ENCODE results near the gene GBX1. TPM values are rescaled to one million over a fixed set of nuclear protein-coding genes. Genes with fewer than 3 reads are reported as not detected.

Gene GBX1
- total RNA-seq, 1 donor from 2014 or later: 2.4 TPM

GRCh38 chr7:151137076-151137675, 30.3 kb downstream of the GBX1 start:
- H3K4me3 Mint-ChIP-seq: no peak overlapping the region
- no peaks in the 10 kb centered on the region for H3K9me3 Mint-ChIP-seq
- TF ChIP-seq CTCF (conservative IDR thresholded peaks at IDR 0.05): no peak
- H3K27ac Mint-ChIP-seq (ENCODE audit: unreplicated experiment): no peak overlapping the region
- H3K27me3 Mint-ChIP-seq (ENCODE audit: low read depth): no peaks in the 10 kb centered on the region
- no peak for DNase-seq (ENCODE audit: low read depth, low spot score)
- peaks cover 6% of the 10 kb centered on the region for H3K36me3 Mint-ChIP-seq (ENCODE audit: low read depth)
- peaks cover 28% of the 10 kb centered on the region for H3K4me1 Mint-ChIP-seq

GRCh38 chr7:151135866-151136843, 31.3 kb downstream of the GBX1 start:
- H3K4me1 Mint-ChIP-seq: peaks cover 17% of the 10 kb centered on the region
- TF ChIP-seq CTCF (conservative IDR thresholded peaks at IDR 0.05): no peak
- DNase-seq (ENCODE audit: low read depth, low spot score): no peak
- no peaks in the 10 kb centered on the region for H3K27me3 Mint-ChIP-seq (ENCODE audit: low read depth)
- peak overlapping the region; percentile 4 for H3K4me3 Mint-ChIP-seq
- H3K36me3 Mint-ChIP-seq (ENCODE audit: low read depth): peaks cover 6% of the 10 kb centered on the region
- peak overlapping the region; percentile 19 for H3K27ac Mint-ChIP-seq (ENCODE audit: unreplicated experiment)
- H3K9me3 Mint-ChIP-seq: no peaks in the 10 kb centered on the region

GRCh38 chr7:151135525-151135845, 32.0 kb downstream of the GBX1 start:
- H3K4me3 Mint-ChIP-seq: peak overlapping the region; percentile 29
- H3K9me3 Mint-ChIP-seq: no peaks in the 10 kb centered on the region
- H3K27me3 Mint-ChIP-seq (ENCODE audit: low read depth): no peaks in the 10 kb centered on the region
- H3K27ac Mint-ChIP-seq (ENCODE audit: unreplicated experiment): no peak overlapping the region
- no peak for DNase-seq (ENCODE audit: low read depth, low spot score)
- TF ChIP-seq CTCF (conservative IDR thresholded peaks at IDR 0.05): no peak
- H3K36me3 Mint-ChIP-seq (ENCODE audit: low read depth): peaks cover 6% of the 10 kb centered on the region
- peaks cover 11% of the 10 kb centered on the region for H3K4me1 Mint-ChIP-seq

GRCh38 chr7:151134743-151135524, 32.6 kb downstream of the GBX1 start:
- Mint-ChIP-seq H3K36me3 (ENCODE audit: low read depth) (peaks cover 6% of the 10 kb centered on the region), H3K27me3 (ENCODE audit: low read depth) (no peaks in the 10 kb centered on the region), H3K27ac (ENCODE audit: unreplicated experiment) (peak overlapping the region; percentile 92), H3K4me1 (peaks cover 10% of the 10 kb centered on the region), H3K4me3 (peak overlapping the region; percentile 29), H3K9me3 (no peaks in the 10 kb centered on the region)
- TF ChIP-seq CTCF (conservative IDR thresholded peaks at IDR 0.05): no peak
- DNase-seq (ENCODE audit: low read depth, low spot score): no peak

- Mint-ChIP-seq H3K4me1 (peaks cover 6% of the 10 kb centered on the region), H3K36me3 (ENCODE audit: low read depth) (peaks cover 6% of the 10 kb centered on the region), H3K27me3 (ENCODE audit: low read depth) (no peaks in the 10 kb centered on the region), H3K9me3 (no peaks in the 10 kb centered on the region), H3K4me3 (no peak overlapping the region), H3K27ac (ENCODE audit: unreplicated experiment) (no peak overlapping the region)
- no peak for DNase-seq (ENCODE audit: low read depth, low spot score)
- no peak for TF ChIP-seq CTCF (conservative IDR thresholded peaks at IDR 0.05)
Observed at GRCh38 chr7:151133986-151134742, 33.3 kb downstream of the GBX1 start.
